Pancreas (tissue), 10 donors: ENCODE measurements around the gene TLNRD1. TPM values are rescaled to one million over a fixed set of nuclear protein-coding genes. Genes with fewer than 3 reads are reported as not detected.
"Not testable (repeated sequence)": the region's sequence is repeated elsewhere in the genome, so short reads cannot be mapped to it uniquely, and the experiment has no call there.

Experiments
- ATAC-seq, 4 donors: fragments of 200-7000 bp; cut with Tn5 transposase; one replicate each; pipeline versions ENCODE4 v1.8.0 to v1.9.1; 2020; ENCODE audit warnings: mild to moderate bottlenecking in 4 of 4, moderate library complexity in 4 of 4
- DNase-seq, 6 donors: peaks; one replicate each; pipeline ENCODE4 v3.0.0-alpha.2; 2020
- FAIRE-seq: peaks from 2 replicates; lab custom pipeline; 2012; peaks lifted over from hg19 to GRCh38; lab: Jason Lieb, UNC
- H3K27ac ChIP-seq, 4 donors: fragments of 200-600 bp; sonication (generic); 1 replicate in 3 of 4; 2 replicates in 1 of 4; pipeline versions ENCODE4 v1.5.0 to v1.8.0; 2020
- H3K27me3 ChIP-seq, 4 donors: fragments of 200-600 bp; one replicate each; pipeline ENCODE4 v1.8.0; 2021
- H3K36me3 ChIP-seq, 3 donors: fragments of 200-600 bp; sonication (generic) in 1 of 3; one replicate each; pipeline versions ENCODE4 v1.5.0 to v1.8.0; 2020 to 2021
- H3K4me1 ChIP-seq, 3 donors: fragments of 200-600 bp; one replicate each; pipeline ENCODE4 v1.8.0; 2021
- H3K4me3 ChIP-seq, 4 donors: fragments of 200-600 bp; sonication (generic) in 2 of 4; one replicate each; pipeline versions ENCODE4 v1.5.0 to v1.8.0; 2020 to 2021
- H3K9me3 ChIP-seq, 4 donors: fragments of 200-600 bp; one replicate each; pipeline ENCODE4 v1.8.0; 2021
- CTCF ChIP-seq, 4 donors: fragments of 200-600 bp; sonication (generic) in 3 of 4; IDR thresholded peaks; one replicate each; pipeline versions ENCODE4 v1.5.0 to v1.8.0; 2021; ENCODE audit warnings: antibody characterized with exemption in 4 of 4
- WGBS, 2 donors: extraction: QIAGEN DNeasy Blood & Tissue Kit; methylation state at CpG; one replicate each; pipeline ENCODE4 v1.1.7; 2013; 5-methylcytosine and 5-hydroxymethylcytosine counted together
- intact Hi-C, 3 donors: fragments of 100-400 bp; cut with DNase I; formaldehyde crosslinking; loops; one replicate each; pipeline versions ENCODE4 v1.11.1 to v1.14.2; 2022
- polyA plus RNA-seq, 2 donors: library from polyadenylated mRNA; stranded (reverse); fragments of 200-250 nt; gene quantifications; one replicate each; pipeline ENCODE4 v1.2.3, GENCODE V29; 2013
- total RNA-seq, 6 donors: library from RNA; stranded (reverse); fragmentation: NEBNext Ultra II Directional in 4 of 6; extraction: Animal tissue kit (Norgen Biotek cat#: 25700) in 4 of 6; gene quantifications; one replicate each; pipeline versions ENCODE4 v1.2.1 to v1.2.4, GENCODE V29; 2021 to 2023
- donor health status: healthy with polysubstance abuse.
- donor health status: DM: no; HTN: no; CAD: no; lungs with moderate emphysema.
- donor health status: DM: no; HTN: no; CAD: no.
- donor health status: control.
- donor health status: control.
- donor health status: Bipolar disorder and iron deficiency.
- donor health status: DM: yes; HTN: yes; CAD: no.
- donor health status: DM: no; HTN: no; CAD: no.
- donor health status: DM: no; HTN: no; CAD: no.
- donor health status: DM: yes; HTN: yes; CAD: no.

Gene TLNRD1
- total and polyA plus RNA-seq, 8 donors: 3.1 to 13.5 (median 8.8) TPM

- FAIRE-seq (no peak), ATAC-seq (no peak), DNase-seq (no peak)
- Histone ChIP-seq H3K36me3 (no peaks in the 10 kb centered on the region), H3K27ac (no peak overlapping the region), H3K4me3 (no peak overlapping the region), H3K9me3 (no peaks in the 10 kb centered on the region), H3K4me1 (no peaks in the 10 kb centered on the region), H3K27me3 (no peaks in the 10 kb centered on the region)
- intact Hi-C loops: no loop called here
- WGBS, 2 donors: 72 to 77% methylated on average over 2 of the region's 2 CpGs
- no peak for TF ChIP-seq CTCF (IDR thresholded peaks at IDR 0.05)
These were observed 43.2 kb upstream of the TLNRD1 start for GRCh38 chr15:80957556-80957955.

GRCh38 chr15:80957976-80958375 lies 42.7 kb upstream of the TLNRD1 start:
- Histone ChIP-seq H3K9me3 (no peaks in the 10 kb centered on the region), H3K36me3 (no peaks in the 10 kb centered on the region), H3K4me3 (no peak overlapping the region), H3K27me3 (no peaks in the 10 kb centered on the region), H3K4me1 (no peaks in the 10 kb centered on the region), H3K27ac (no peak overlapping the region)
- intact Hi-C loops: no loop called here
- no peak for ATAC-seq
- DNase-seq: no peak
- no peak for TF ChIP-seq CTCF (IDR thresholded peaks at IDR 0.05)
- WGBS, 2 donors: 92 to 96% methylated on average over 2 of the region's 2 CpGs
- no peak for FAIRE-seq

- DNase-seq (peak in 1 of 6 donors; percentile 16), FAIRE-seq (no peak), ATAC-seq (no peak)
- H3K4me3 ChIP-seq: no peak overlapping the region
- no peaks in the 10 kb centered on the region for H3K9me3 ChIP-seq
- no peaks in the 10 kb centered on the region for H3K4me1 ChIP-seq
- intact Hi-C loops: no loop called here
- WGBS, 2 donors: 97% methylated on average over 9 of the region's 9 CpGs
- H3K36me3 ChIP-seq: no peaks in the 10 kb centered on the region
- H3K27ac ChIP-seq: no peak overlapping the region
- TF ChIP-seq CTCF (IDR thresholded peaks at IDR 0.05): no peak
- H3K27me3 ChIP-seq: no peaks in the 10 kb centered on the region
These were observed 41.8 kb upstream of the TLNRD1 start for GRCh38 chr15:80958818-80959495.

- FAIRE-seq, H3K9me3 ChIP-seq, H3K36me3 ChIP-seq, DNase-seq, ATAC-seq, intact Hi-C loops, H3K4me3 ChIP-seq, H3K27ac ChIP-seq, H3K4me1 ChIP-seq, H3K27me3 ChIP-seq: not testable (repeated sequence)
These were observed 35.3 kb upstream of the TLNRD1 start for GRCh38 chr15:80965454-80965853.

GRCh38 chr15:80966431-80967197 lies 34.1 kb upstream of the TLNRD1 start:
- Histone ChIP-seq H3K27me3 (no peaks in the 10 kb centered on the region), H3K27ac (no peak overlapping the region), H3K4me3 (no peak overlapping the region), H3K4me1 (no peaks in the 10 kb centered on the region), H3K9me3 (no peaks in the 10 kb centered on the region), H3K36me3 (no peaks in the 10 kb centered on the region)
- no peak for TF ChIP-seq CTCF (IDR thresholded peaks at IDR 0.05)
- FAIRE-seq: no peak
- WGBS, 2 donors: 90 to 91% methylated on average over 8 of the region's 8 CpGs
- ATAC-seq: no peak
- DNase-seq: no peak
- intact Hi-C loops: no loop called here
